ENCODE results near the gene IFNGR1. TPM values are rescaled to one million over a fixed set of nuclear protein-coding genes. Genes with fewer than 3 reads are reported as not detected.
A peak's percentile ranks its signal among the peaks of the same experiment; 100 is the strongest.

Gene IFNGR1
- total RNA-seq, 2 donors from 2014 or later: 23.7 to 30.2 TPM

- Histone ChIP-seq H3K27me3 (ENCODE audit: control insufficient read depth, insufficient read depth, low read length, poor library complexity, severe bottlenecking) (no peaks in the 10 kb centered on the region), H3K9ac (ENCODE audit: extremely low read depth, low read length, poor library complexity, severe bottlenecking) (no peak overlapping the region), H3K4me1 (ENCODE audit: control insufficient read depth, insufficient read depth, low read length) (no peaks in the 10 kb centered on the region), H3K36me3 (ENCODE audit: control insufficient read depth, insufficient read depth, low read length) (peaks cover 33% of the 10 kb centered on the region), H3K4me3 (ENCODE audit: low read length) (no peak overlapping the region), H3K9me3 (ENCODE audit: control insufficient read depth, low read length) (peaks cover 33% of the 10 kb centered on the region), H3K27ac (ENCODE audit: low read depth, low read length) (no peak overlapping the region)
- peaks cover 36% of the 10 kb centered on the region for H3K4me1 Mint-ChIP-seq
- no peak overlapping the region for H3K27ac Mint-ChIP-seq
- H3K27me3 Mint-ChIP-seq (ENCODE audit: insufficient read depth): no peaks in the 10 kb centered on the region
- TF ChIP-seq CTCF (conservative IDR thresholded peaks at IDR 0.05): no peak
- no peak for DNase-seq
- no peak overlapping the region for H3K4me3 Mint-ChIP-seq
- H3K36me3 Mint-ChIP-seq (ENCODE audit: low read depth): peaks cover 47% of the 10 kb centered on the region
- 89 to 100% methylated on average over 1 to 3 of the region's 3 CpGs for WGBS, 2 experiments (ENCODE audit: insufficient coverage in 1 of 2, insufficient read length in 1 of 2)
- peaks cover 30% of the 10 kb centered on the region for H3K9me3 Mint-ChIP-seq
Observed at GRCh38 chr6:137214931-137215330, 4.3 kb downstream of the IFNGR1 start.

GRCh38 chr6:137213813-137214212 is 5.4 kb downstream of the IFNGR1 start:
- TF ChIP-seq CTCF (conservative IDR thresholded peaks at IDR 0.05): no peak
- Mint-ChIP-seq H3K4me1 (peaks cover 32% of the 10 kb centered on the region), H3K27me3 (ENCODE audit: insufficient read depth) (no peaks in the 10 kb centered on the region), H3K36me3 (ENCODE audit: low read depth) (peaks cover 58% of the 10 kb centered on the region), H3K9me3 (peaks cover 41% of the 10 kb centered on the region), H3K4me3 (no peak overlapping the region), H3K27ac (no peak overlapping the region)
- H3K27ac ChIP-seq (ENCODE audit: low read depth, low read length): no peak overlapping the region
- 92% methylated on average over 2 of the region's 2 CpGs; no CpG with 5 or more reads in 1 of the 2 experiments for WGBS, 2 experiments (ENCODE audit: insufficient coverage in 1 of 2, insufficient read length in 1 of 2)
- H3K27me3 ChIP-seq (ENCODE audit: control insufficient read depth, insufficient read depth, low read length, poor library complexity, severe bottlenecking): no peaks in the 10 kb centered on the region
- H3K9me3 ChIP-seq (ENCODE audit: control insufficient read depth, low read length): peaks cover 44% of the 10 kb centered on the region
- no peak overlapping the region for H3K9ac ChIP-seq (ENCODE audit: extremely low read depth, low read length, poor library complexity, severe bottlenecking)
- H3K36me3 ChIP-seq (ENCODE audit: control insufficient read depth, insufficient read depth, low read length): peaks cover 41% of the 10 kb centered on the region
- H3K4me3 ChIP-seq (ENCODE audit: low read length): peak overlapping the region; percentile 39
- no peaks in the 10 kb centered on the region for H3K4me1 ChIP-seq (ENCODE audit: control insufficient read depth, insufficient read depth, low read length)
- DNase-seq: no peak

GRCh38 chr6:137213331-137213740 is 5.8 kb downstream of the IFNGR1 start:
- H3K36me3 Mint-ChIP-seq (ENCODE audit: low read depth): peaks cover 63% of the 10 kb centered on the region
- Histone ChIP-seq H3K36me3 (ENCODE audit: control insufficient read depth, insufficient read depth, low read length) (peaks cover 41% of the 10 kb centered on the region), H3K4me3 (ENCODE audit: low read length) (peak overlapping the region; percentile 39), H3K9me3 (ENCODE audit: control insufficient read depth, low read length) (peaks cover 49% of the 10 kb centered on the region), H3K4me1 (ENCODE audit: control insufficient read depth, insufficient read depth, low read length) (no peaks in the 10 kb centered on the region), H3K27me3 (ENCODE audit: control insufficient read depth, insufficient read depth, low read length, poor library complexity, severe bottlenecking) (no peaks in the 10 kb centered on the region), H3K9ac (ENCODE audit: extremely low read depth, low read length, poor library complexity, severe bottlenecking) (no peak overlapping the region), H3K27ac (ENCODE audit: low read depth, low read length) (no peak overlapping the region)
- DNase-seq: no peak
- H3K9me3 Mint-ChIP-seq: peaks cover 46% of the 10 kb centered on the region
- no peak overlapping the region for H3K4me3 Mint-ChIP-seq
- H3K27ac Mint-ChIP-seq: no peak overlapping the region
- no peaks in the 10 kb centered on the region for H3K27me3 Mint-ChIP-seq (ENCODE audit: insufficient read depth)
- 93 to 94% methylated on average over 3 to 4 of the region's 4 CpGs for WGBS, 2 experiments (ENCODE audit: insufficient coverage in 1 of 2, insufficient read length in 1 of 2)
- no peak for TF ChIP-seq CTCF (conservative IDR thresholded peaks at IDR 0.05)
- H3K4me1 Mint-ChIP-seq: peaks cover 30% of the 10 kb centered on the region
